Lower leg skin (tissue), 4 donors: ENCODE measurements around the gene VIL1. TPM values are rescaled to one million over a fixed set of nuclear protein-coding genes. Genes with fewer than 3 reads are reported as not detected.

ENCODE experiments used
- DNase-seq, 2 donors: peaks; one replicate each; pipeline ENCODE4 v3.0.0-alpha.2; 2019; ENCODE audit warnings: low spot score in 2 of 2
- H3K4me3 ChIP-seq: fragments of 200-600 bp; sonication (generic); 2 replicates; pipeline ENCODE4 v1.5.1; 2017; ENCODE audit warnings: mild to moderate bottlenecking, low read depth; ENCODE audit not compliant: poor library complexity, severe bottlenecking
- POLR2A ChIP-seq, 2 donors: fragments of 450-650 bp; IDR thresholded peaks; one replicate each; pipeline ENCODE4 v1.6.1; 2016 to 2017; ENCODE audit warnings: antibody characterized with exemption in 2 of 2, mild to moderate bottlenecking in 1 of 2, moderate library complexity in 1 of 2
- WGBS, 2 donors: methylation state at CpG; one replicate each; pipeline ENCODE4 v1.1.5; 2018; 5-methylcytosine and 5-hydroxymethylcytosine counted together
- intact Hi-C: fragments of 100-400 bp; cut with DNase I; formaldehyde crosslinking; loops from one replicate; pipeline ENCODE4 v1.15.0; 2023; ENCODE audit warnings: low total_unique reads
- total RNA-seq, 4 donors: library from RNA; depleted of rRNA; stranded (reverse); fragments of >200 nt; gene quantifications; one replicate each; pipeline ENCODE4 v1.1.0, GENCODE V29; 2016
- TF ChIP-seq, protein P1 (sequence below), 3 donors: fragments of 450-650 bp; IDR thresholded peaks; one replicate each; pipeline ENCODE4 v1.5.1; 2016; ENCODE audit warnings: antibody characterized with exemption in 3 of 3, mild to moderate bottlenecking in 3 of 3, moderate library complexity in 2 of 3

The VIL1 gene
- total RNA-seq, 4 donors from 2014 or later = 0.84 to 0.98 TPM; not detected in 2

DNA sequence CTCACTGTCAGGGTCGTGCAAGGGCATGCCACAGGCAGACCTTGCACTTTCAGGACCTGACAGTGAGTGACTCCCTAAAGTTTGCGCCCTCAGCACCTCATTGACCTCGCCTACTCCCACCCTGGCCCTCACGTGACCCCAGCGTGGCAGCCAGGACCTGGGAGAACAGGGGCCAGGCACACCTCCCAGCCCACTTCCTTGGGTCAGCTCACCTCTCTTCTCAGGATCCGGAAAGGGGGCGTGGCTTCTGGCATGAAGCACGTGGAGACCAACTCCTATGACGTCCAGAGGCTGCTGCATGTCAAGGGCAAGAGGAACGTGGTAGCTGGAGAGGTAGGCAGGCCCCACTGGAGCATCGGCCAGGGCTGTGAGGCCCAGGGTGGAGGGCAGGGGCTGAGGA, 8.8 kb downstream of the VIL1 start:
- intact Hi-C loops = no loop called here
- 72 to 76% methylated on average over 10 to 11 of the region's 11 CpGs for WGBS, 2 donors
- H3K4me3 ChIP-seq = no peak overlapping the region
- no peak for TF ChIP-seq POLR2A (IDR thresholded peaks at IDR 0.05)
- TF ChIP-seq, protein P1, sequence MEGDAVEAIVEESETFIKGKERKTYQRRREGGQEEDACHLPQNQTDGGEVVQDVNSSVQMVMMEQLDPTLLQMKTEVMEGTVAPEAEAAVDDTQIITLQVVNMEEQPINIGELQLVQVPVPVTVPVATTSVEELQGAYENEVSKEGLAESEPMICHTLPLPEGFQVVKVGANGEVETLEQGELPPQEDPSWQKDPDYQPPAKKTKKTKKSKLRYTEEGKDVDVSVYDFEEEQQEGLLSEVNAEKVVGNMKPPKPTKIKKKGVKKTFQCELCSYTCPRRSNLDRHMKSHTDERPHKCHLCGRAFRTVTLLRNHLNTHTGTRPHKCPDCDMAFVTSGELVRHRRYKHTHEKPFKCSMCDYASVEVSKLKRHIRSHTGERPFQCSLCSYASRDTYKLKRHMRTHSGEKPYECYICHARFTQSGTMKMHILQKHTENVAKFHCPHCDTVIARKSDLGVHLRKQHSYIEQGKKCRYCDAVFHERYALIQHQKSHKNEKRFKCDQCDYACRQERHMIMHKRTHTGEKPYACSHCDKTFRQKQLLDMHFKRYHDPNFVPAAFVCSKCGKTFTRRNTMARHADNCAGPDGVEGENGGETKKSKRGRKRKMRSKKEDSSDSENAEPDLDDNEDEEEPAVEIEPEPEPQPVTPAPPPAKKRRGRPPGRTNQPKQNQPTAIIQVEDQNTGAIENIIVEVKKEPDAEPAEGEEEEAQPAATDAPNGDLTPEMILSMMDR (IDR thresholded peaks at IDR 0.05) = no peak
- DNase-seq = no peak

DNA sequence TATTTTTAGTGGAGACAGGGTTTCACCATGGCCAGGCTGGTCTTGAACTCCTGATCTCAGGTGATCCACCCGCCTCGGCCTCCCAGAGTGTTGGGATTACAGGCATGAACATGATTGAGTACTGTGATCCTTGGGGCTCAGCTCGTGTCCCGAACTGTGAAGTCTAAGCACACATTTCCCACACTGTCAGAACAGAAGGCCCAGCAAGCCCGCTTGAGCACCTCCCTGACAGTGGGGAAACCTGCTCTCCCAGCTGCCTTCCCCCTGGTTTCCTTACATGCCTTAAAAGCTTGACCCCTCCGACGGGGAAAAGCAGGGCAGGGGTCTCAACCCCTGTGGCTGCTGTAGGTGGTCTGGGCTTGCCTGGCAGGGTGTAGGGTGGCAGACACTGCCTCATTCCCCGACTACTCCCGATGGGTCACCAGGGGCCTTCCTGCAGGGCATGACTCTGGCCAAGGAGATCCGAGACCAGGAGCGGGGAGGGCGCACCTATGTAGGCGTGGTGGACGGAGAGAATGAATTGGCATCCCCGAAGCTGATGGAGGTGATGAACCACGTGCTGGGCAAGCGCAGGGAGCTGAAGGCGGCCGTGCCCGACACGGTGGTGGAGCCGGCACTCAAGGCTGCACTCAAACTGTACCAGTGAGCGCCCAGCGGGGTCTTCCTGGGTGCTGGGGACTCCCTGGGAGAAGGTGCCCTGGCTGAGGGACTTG, 10.1 kb downstream of the VIL1 start:
- intact Hi-C loops = no loop called here
- no peak overlapping the region for H3K4me3 ChIP-seq
- no peak for DNase-seq
- 90 to 92% methylated on average over 16 to 24 of the region's 24 CpGs for WGBS, 2 donors
- TF ChIP-seq POLR2A (IDR thresholded peaks at IDR 0.05) = no peak
- TF ChIP-seq, protein P1 (IDR thresholded peaks at IDR 0.05) = no peak

DNA sequence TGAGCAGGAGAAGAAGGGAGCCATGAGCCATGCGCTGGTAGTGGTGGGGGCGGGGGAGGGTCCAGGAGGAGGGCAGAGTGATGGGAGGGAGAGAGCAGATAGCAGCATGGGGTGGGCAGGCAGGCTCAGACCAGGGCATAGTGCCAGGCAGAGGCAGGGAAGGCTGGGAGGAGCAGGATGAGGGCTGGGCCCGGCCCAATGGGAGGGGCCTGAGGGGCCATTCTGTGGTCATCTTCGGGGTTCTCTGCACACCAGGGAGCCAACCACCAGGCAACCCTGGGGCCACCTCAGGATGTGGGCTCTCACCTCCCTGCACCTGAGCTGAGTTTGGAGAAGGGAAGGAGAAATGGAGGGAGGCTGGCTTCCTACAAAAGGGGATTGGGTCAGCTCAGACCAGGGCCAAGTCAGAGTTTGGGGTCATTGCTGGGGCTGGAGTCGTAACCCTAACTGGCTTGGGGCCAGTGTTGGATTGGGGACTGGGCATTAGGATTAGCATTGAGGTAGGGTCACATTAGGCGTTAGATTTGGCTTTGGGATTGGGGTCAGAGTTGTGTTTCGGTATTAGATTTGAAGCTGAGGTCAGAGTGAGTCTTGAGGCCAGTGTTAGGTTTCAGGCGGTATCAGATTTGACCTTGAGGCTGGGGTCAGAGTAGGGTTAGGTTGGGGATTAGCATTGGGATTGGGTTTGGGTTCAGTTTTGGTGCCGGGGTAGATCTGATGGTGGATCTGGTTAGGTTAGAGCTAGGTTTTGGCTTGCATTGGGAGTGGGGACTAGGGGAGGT, 11.2 kb downstream of the VIL1 start:
- 71 to 75% methylated on average over 9 of the region's 9 CpGs for WGBS, 2 donors
- intact Hi-C loops = no loop called here
- TF ChIP-seq POLR2A (IDR thresholded peaks at IDR 0.05) = no peak
- TF ChIP-seq, protein P1 (IDR thresholded peaks at IDR 0.05) = no peak
- DNase-seq = peak in 1 of 2 donors; percentile 72
- H3K4me3 ChIP-seq = no peak overlapping the region

DNA sequence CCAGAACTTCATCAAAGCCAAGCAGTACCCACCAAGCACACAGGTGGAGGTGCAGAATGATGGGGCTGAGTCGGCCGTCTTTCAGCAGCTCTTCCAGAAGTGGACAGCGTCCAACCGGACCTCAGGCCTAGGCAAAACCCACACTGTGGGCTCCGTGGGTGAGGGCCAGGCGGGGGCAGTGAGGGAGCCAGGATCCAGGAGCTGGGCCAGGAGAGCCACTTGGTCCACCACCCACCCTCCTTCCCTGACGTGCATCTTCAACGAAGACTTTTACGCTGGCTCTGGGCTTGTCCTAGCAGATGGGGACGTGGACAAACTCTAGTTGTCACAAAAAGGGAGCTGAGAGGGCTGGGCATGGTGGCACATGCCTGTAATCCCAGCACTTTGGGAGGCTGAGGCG, 11.8 kb downstream of the VIL1 start:
- WGBS, 2 donors = 87 to 97% methylated on average over 11 of the region's 11 CpGs
- TF ChIP-seq, protein P1 (IDR thresholded peaks at IDR 0.05) = no peak
- TF ChIP-seq POLR2A (IDR thresholded peaks at IDR 0.05) = no peak
- no peak overlapping the region for H3K4me3 ChIP-seq
- DNase-seq = peak in 1 of 2 donors; percentile 60
- intact Hi-C loops = no loop called here

DNA sequence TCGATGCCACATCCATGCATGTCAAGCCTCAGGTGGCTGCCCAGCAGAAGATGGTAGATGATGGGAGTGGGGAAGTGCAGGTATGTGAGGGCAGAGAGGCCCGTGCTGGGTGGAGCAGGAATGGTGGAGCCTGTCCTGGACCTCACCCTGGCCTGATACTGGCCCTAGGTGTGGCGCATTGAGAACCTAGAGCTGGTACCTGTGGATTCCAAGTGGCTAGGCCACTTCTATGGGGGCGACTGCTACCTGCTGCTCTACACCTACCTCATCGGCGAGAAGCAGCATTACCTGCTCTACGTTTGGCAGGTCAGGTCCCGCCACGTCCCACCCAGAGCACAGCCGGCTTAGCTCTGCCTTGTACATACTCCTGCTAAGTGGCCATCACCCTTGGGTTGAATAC, 13.0 kb downstream of the VIL1 start:
- H3K4me3 ChIP-seq = no peak overlapping the region
- TF ChIP-seq POLR2A (IDR thresholded peaks at IDR 0.05) = no peak
- TF ChIP-seq, protein P1 (IDR thresholded peaks at IDR 0.05) = no peak
- intact Hi-C loops = no loop called here
- 63 to 87% methylated on average over 2 to 10 of the region's 10 CpGs for WGBS, 2 donors
- peak in 1 of 2 donors; percentile 43 for DNase-seq
